Natural killer cell (primary cell): ENCODE data around the gene LITAFD. TPM values are rescaled to one million over a fixed set of nuclear protein-coding genes. Genes with fewer than 3 reads are reported as not detected.

ENCODE experiments used
- ATAC-seq, 3 donors: fragments of 150-1000 bp in 2 of 3; fragments of 200-7000 bp in 1 of 3; cut with Tn5 transposase; 1 replicate in 1 of 3; 2 replicates in 2 of 3; pipeline ENCODE4 v1.10.0; 2021; ENCODE audit warnings: mild to moderate bottlenecking in 2 of 3, moderate library complexity in 2 of 3
- DNase-seq, 2 donors: peaks; one replicate each; pipeline versions ENCODE4 v3.0.0 to v3.0.0-alpha.2; 2013 to 2021; ENCODE audit warnings: mixed read lengths in 1 of 2
- H3K27ac ChIP-seq: one replicate; pipeline ENCODE4 v1.5.1; 2013; ENCODE audit warnings: mild to moderate bottlenecking, low read length
- H3K27me3 ChIP-seq: one replicate; pipeline ENCODE4 v1.6.1; 2013; ENCODE audit warnings: low read length; ENCODE audit not compliant: control insufficient read depth, insufficient read depth
- H3K36me3 ChIP-seq: one replicate; pipeline ENCODE4 v1.6.1; 2013; ENCODE audit warnings: low read length; ENCODE audit not compliant: control insufficient read depth, insufficient read depth
- H3K4me1 ChIP-seq: one replicate; pipeline ENCODE4 v1.6.1; 2013; ENCODE audit warnings: low read length; ENCODE audit not compliant: control insufficient read depth, insufficient read depth
- H3K4me3 ChIP-seq: one replicate; pipeline ENCODE4 v1.5.1; 2013; ENCODE audit warnings: low read length
- H3K9me3 ChIP-seq: one replicate; pipeline ENCODE4 v1.6.1; 2013; ENCODE audit warnings: low read length; ENCODE audit not compliant: control insufficient read depth, insufficient read depth
- H3K27ac Mint-ChIP-seq, 2 donors: one replicate each; pipeline ENCODE4 v1.8.0; 2022; ENCODE audit warnings: mild to moderate bottlenecking in 2 of 2, mixed read lengths in 2 of 2, moderate library complexity in 1 of 2
- H3K27me3 Mint-ChIP-seq, 2 donors: one replicate each; pipeline ENCODE4 v1.8.0; 2022; ENCODE audit warnings: low read depth in 2 of 2, mixed read lengths in 2 of 2
- H3K36me3 Mint-ChIP-seq: one replicate; pipeline ENCODE4 v1.8.0; 2022; ENCODE audit warnings: mixed read lengths
- H3K4me1 Mint-ChIP-seq, 2 donors: one replicate each; pipeline ENCODE4 v1.8.0; 2022; ENCODE audit warnings: mixed read lengths in 2 of 2
- H3K4me3 Mint-ChIP-seq: one replicate; pipeline ENCODE4 v1.8.0; 2022; ENCODE audit warnings: mild to moderate bottlenecking, moderate library complexity, mixed read lengths
- H3K9me3 Mint-ChIP-seq, 2 donors: one replicate each; pipeline ENCODE4 v1.8.0; 2022; ENCODE audit warnings: mixed read lengths in 2 of 2
- CTCF ChIP-seq: fragments of 200-600 bp; IDR thresholded peaks from one replicate; pipeline ENCODE4 v1.8.0; 2022; ENCODE audit warnings: antibody characterized with exemption
- WGBS: methylation state at CpG from one replicate; pipeline ENCODE4 v1.1.7; 2013; ENCODE audit warnings: missing lambda C conversion rate; ENCODE audit not compliant: insufficient coverage; 5-methylcytosine and 5-hydroxymethylcytosine counted together
- intact Hi-C: fragments of 100-400 bp; cut with micrococcal nuclease; formaldehyde crosslinking; loops from one replicate; pipeline ENCODE4 v1.14.2; 2022
- total RNA-seq, 4 donors: library from RNA; stranded (reverse); fragments of 120-200 nt in 1 of 4; gene quantifications; one replicate each; pipeline versions ENCODE4 v1.2.3 to v1.2.4, GENCODE V29; 2013 to 2022

Gene LITAFD
- total RNA-seq, 3 donors from 2014 or later (not counting 1 experiment from before 2014, with no cell fraction given) = 0.21 to 1.1 (median 0.29) TPM

GRCh38 chr16:8898660-8899318 lies 16.6 kb downstream of the LITAFD start:
- intact Hi-C loops = loop anchor here (10.0 kb wide), 1 partner anchor 236 kb away; no protein-coding TSS in a partner anchor
- H3K4me1 Mint-ChIP-seq = no peaks in the 10 kb centered on the region
- no peaks in the 10 kb centered on the region for H3K27me3 Mint-ChIP-seq
- no peak overlapping the region for H3K4me3 Mint-ChIP-seq
- no peak for TF ChIP-seq CTCF
- Histone ChIP-seq H3K4me1 (no peaks in the 10 kb centered on the region), H3K9me3 (no peaks in the 10 kb centered on the region), H3K27ac (no peak overlapping the region), H3K36me3 (peaks cover 92% of the 10 kb centered on the region), H3K27me3 (no peaks in the 10 kb centered on the region), H3K4me3 (no peak overlapping the region)
- peaks cover 30% of the 10 kb centered on the region for H3K36me3 Mint-ChIP-seq
- DNase-seq (no peak), ATAC-seq (no peak)
- 95% methylated on average over 3 of the region's 3 CpGs for WGBS
- H3K27ac Mint-ChIP-seq = no peak overlapping the region
- no peaks in the 10 kb centered on the region for H3K9me3 Mint-ChIP-seq

DNA sequence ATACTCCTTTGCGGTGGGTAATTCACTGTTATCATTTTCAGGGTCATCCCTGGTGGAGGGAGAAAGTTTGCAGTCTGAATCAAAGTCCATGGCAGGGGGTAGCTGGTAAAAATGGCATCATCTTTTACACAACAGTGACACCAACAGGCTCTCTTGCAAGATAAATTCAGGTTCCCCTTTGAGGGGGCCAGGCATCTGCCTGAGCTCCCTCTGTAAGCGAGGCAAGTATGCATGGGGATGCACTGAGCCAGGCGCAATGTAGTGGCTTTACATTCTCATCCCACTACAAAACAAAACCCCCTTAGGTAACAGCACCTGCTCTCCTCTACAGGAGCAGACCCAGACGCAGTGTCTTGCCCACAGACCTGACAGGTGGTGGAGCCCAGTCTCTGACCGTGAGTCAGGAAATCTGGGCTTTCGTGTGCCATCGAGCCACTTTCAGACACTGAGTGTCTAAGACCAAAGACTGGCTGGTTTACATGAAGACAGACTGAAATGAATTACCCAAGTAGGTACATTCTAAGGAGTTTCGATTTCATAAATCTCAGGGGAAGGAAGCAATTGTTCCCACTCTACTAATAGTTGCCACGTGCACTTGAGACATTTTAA lies 17.7 kb downstream of the LITAFD start:
- Mint-ChIP-seq H3K27ac (peak overlapping the region; percentile 11 to 24), H3K4me1 (no peaks in the 10 kb centered on the region), H3K27me3 (no peaks in the 10 kb centered on the region), H3K4me3 (no peak overlapping the region), H3K9me3 (no peaks in the 10 kb centered on the region), H3K36me3 (peaks cover 26% of the 10 kb centered on the region)
- DNase-seq (no peak), ATAC-seq (no peak)
- Histone ChIP-seq H3K4me1 (no peaks in the 10 kb centered on the region), H3K36me3 (peaks cover 88% of the 10 kb centered on the region), H3K27me3 (no peaks in the 10 kb centered on the region), H3K27ac (no peak overlapping the region), H3K4me3 (no peak overlapping the region), H3K9me3 (no peaks in the 10 kb centered on the region)
- intact Hi-C loops = loop anchor here (10.0 kb wide), 1 partner anchor 235 kb away; no protein-coding TSS in a partner anchor
- TF ChIP-seq CTCF = no peak
- 93% methylated on average over 8 of the region's 9 CpGs for WGBS

- peaks cover 23% of the 10 kb centered on the region for H3K36me3 Mint-ChIP-seq
- no peaks in the 10 kb centered on the region for H3K4me1 ChIP-seq
- no peak for TF ChIP-seq CTCF
- peak overlapping the region; percentile 11 to 24 for H3K27ac Mint-ChIP-seq
- ATAC-seq (no peak), DNase-seq (no peak)
- no peaks in the 10 kb centered on the region for H3K9me3 Mint-ChIP-seq
- no peaks in the 10 kb centered on the region for H3K27me3 ChIP-seq
- H3K4me1 Mint-ChIP-seq = no peaks in the 10 kb centered on the region
- no peak overlapping the region for H3K4me3 ChIP-seq
- no peaks in the 10 kb centered on the region for H3K27me3 Mint-ChIP-seq
- H3K27ac ChIP-seq = no peak overlapping the region
- H3K36me3 ChIP-seq = peaks cover 88% of the 10 kb centered on the region
- no peaks in the 10 kb centered on the region for H3K9me3 ChIP-seq
- no peak overlapping the region for H3K4me3 Mint-ChIP-seq
- intact Hi-C loops = no loop called here
- 90% methylated on average over 2 of the region's 5 CpGs for WGBS
Measured at GRCh38 chr16:8900343-8900742, 18.2 kb downstream of the LITAFD start.
